ENCODE results near the gene DDHD1. TPM values are rescaled to one million over a fixed set of nuclear protein-coding genes. Genes with fewer than 3 reads are reported as not detected.
A peak's percentile ranks its signal among the peaks of the same experiment; 100 is the strongest.

Gene DDHD1
- total RNA-seq, 4 donors from 2014 or later, result 1.4 to 14.3 (median 5.8) TPM

DNA sequence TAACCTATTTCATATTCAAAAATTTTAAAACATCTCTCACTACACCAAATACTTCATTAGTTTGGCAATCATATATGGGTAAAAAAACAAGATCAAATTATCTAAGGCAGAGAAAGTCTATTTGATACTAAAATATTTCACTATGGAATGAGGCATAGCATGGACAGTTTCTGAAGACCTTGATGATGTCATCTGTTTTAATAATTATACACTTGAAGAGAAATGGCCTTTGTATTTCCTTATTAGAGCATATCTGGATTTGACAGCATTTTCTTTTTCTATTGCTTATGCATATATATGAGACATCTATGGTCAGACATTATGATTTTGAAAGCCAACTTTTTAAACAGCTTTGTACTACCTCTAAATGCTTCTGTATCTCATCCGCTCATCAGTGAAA lies 88.6 kb downstream of the DDHD1 start:
- DNase-seq, result no peak
- intact Hi-C loops (cut with DNase I), result no loop called here
- Histone ChIP-seq H3K27me3 (no peaks in the 10 kb centered on the region), H3K36me3 (no peaks in the 10 kb centered on the region), H3K27ac (no peak overlapping the region), H3K4me1 (no peaks in the 10 kb centered on the region), H3K4me3 (no peak overlapping the region), H3K9me3 (no peaks in the 10 kb centered on the region)
- TF ChIP-seq, protein P1, sequence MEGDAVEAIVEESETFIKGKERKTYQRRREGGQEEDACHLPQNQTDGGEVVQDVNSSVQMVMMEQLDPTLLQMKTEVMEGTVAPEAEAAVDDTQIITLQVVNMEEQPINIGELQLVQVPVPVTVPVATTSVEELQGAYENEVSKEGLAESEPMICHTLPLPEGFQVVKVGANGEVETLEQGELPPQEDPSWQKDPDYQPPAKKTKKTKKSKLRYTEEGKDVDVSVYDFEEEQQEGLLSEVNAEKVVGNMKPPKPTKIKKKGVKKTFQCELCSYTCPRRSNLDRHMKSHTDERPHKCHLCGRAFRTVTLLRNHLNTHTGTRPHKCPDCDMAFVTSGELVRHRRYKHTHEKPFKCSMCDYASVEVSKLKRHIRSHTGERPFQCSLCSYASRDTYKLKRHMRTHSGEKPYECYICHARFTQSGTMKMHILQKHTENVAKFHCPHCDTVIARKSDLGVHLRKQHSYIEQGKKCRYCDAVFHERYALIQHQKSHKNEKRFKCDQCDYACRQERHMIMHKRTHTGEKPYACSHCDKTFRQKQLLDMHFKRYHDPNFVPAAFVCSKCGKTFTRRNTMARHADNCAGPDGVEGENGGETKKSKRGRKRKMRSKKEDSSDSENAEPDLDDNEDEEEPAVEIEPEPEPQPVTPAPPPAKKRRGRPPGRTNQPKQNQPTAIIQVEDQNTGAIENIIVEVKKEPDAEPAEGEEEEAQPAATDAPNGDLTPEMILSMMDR (IDR thresholded peaks at IDR 0.05), result no peak
- TF ChIP-seq POLR2A (IDR thresholded peaks at IDR 0.05), result no peak
- WGBS, 2 donors, result 73 to 96% methylated on average over 1 of the region's 1 CpG

DNA sequence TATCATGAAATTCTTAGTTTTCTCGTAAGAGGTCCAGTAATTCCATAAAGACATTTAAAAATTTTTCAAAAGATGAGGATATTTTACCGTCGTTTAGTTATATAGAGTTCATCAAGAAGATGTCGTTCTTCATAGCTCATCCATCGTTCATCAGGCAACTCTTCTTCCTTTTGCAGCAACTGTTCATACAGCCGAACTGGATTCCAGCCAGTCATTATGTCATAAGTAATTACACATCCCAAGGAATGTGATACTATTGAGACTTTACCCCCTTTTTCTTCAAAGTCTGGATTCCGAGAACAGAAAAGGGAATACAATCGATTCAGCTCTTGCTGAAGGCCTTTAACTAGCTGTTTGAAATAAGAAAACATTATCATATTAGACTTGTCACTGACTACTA lies 90.3 kb downstream of the DDHD1 start:
- Histone ChIP-seq H3K4me1 (no peaks in the 10 kb centered on the region), H3K27ac (no peak overlapping the region), H3K27me3 (no peaks in the 10 kb centered on the region), H3K4me3 (no peak overlapping the region), H3K36me3 (no peaks in the 10 kb centered on the region), H3K9me3 (no peaks in the 10 kb centered on the region)
- whole genome bisulfite sequencing, 2 donors, result 80 to 83% methylated on average over 8 of the region's 8 CpGs
- TF ChIP-seq, protein P1 (IDR thresholded peaks at IDR 0.05), result no peak
- TF ChIP-seq POLR2A (IDR thresholded peaks at IDR 0.05), result no peak
- intact Hi-C loops (cut with DNase I), result no loop called here
- no peak for DNase-seq

DNA sequence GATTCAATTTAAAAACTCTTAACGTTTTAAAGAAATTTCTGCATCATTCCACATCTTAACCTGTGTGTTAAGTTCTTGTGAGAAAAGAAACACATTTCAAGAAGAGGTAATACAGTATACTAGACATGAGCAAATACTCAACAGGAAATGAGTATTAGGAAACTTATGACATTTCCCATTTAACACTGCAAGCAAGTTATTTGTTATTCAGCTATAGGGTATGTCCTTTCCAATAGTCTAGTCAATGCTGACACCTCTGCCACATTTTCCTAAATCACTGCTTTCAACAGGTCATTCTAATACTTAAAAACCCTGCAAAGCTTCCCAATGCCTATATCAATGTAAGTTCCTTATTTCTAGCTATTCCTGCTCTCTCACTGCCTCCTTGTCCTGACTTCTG lies 93.1 kb downstream of the DDHD1 start:
- 78 to 82% methylated on average over 1 of the region's 1 CpG for WGBS, 2 donors
- Histone ChIP-seq H3K27me3 (no peaks in the 10 kb centered on the region), H3K27ac (no peak overlapping the region), H3K36me3 (no peaks in the 10 kb centered on the region), H3K4me3 (no peak overlapping the region), H3K4me1 (no peaks in the 10 kb centered on the region), H3K9me3 (no peaks in the 10 kb centered on the region)
- intact Hi-C loops (cut with DNase I), result no loop called here
- no peak for DNase-seq
- no peak for TF ChIP-seq POLR2A (IDR thresholded peaks at IDR 0.05)
- TF ChIP-seq, protein P1 (IDR thresholded peaks at IDR 0.05), result no peak

DNA sequence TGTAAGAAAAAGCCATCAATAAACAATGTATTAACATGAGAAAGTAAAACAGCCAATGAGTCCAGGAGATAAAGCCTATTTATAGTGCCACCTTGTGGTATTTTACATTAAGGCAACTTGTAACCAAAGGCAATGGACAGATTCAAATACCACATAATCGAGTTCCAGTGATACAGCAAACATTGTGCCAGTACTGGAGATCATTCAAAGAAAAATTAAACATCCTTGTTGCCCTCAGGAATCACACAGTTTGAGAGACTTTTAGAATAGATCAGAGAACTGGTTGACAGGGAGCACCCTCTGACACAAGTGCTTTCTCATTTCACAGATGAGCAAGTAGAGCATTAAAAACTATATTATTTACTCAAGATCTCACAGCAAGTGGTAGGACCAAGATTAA lies 98.1 kb downstream of the DDHD1 start:
- intact Hi-C loops (cut with DNase I), result loop anchor here (10.0 kb wide), 1 partner anchor 230 kb away; no protein-coding TSS in a partner anchor
- DNase-seq, result no peak
- H3K4me1 ChIP-seq, result no peaks in the 10 kb centered on the region
- H3K9me3 ChIP-seq, result no peaks in the 10 kb centered on the region
- peaks cover 0 to 6% (median 0%) of the 10 kb centered on the region in 3 donors for H3K36me3 ChIP-seq
- H3K27me3 ChIP-seq, result no peaks in the 10 kb centered on the region
- WGBS, 2 donors, result 0% methylated on average over 1 of the region's 1 CpG
- no peak overlapping the region for H3K27ac ChIP-seq
- TF ChIP-seq, protein P1 (IDR thresholded peaks at IDR 0.05), result peak in 5 of 6 experiments; percentile 44 to 74 (median 63)
- no peak for TF ChIP-seq POLR2A (IDR thresholded peaks at IDR 0.05)
- H3K4me3 ChIP-seq, result no peak overlapping the region

DNA sequence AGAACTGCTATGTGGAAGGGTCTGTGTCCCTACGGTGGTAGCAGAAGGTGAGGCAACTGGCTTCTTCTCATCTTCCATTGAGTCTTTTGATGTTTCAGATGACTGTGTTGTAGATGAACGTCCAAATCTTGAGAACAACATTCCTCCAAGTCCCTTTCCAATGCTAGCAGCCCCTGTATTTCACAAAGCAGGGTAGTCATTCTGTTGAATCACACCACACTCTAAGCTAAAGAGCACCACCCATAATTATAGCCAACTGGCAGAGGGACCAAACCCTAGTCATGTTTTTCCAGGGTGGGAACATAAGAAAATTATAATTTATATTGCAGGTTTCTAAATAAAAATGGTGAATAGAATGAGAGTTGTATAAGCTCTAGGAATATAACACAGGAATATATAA lies 98.7 kb downstream of the DDHD1 start:
- TF ChIP-seq POLR2A (IDR thresholded peaks at IDR 0.05), result no peak
- TF ChIP-seq, protein P1 (IDR thresholded peaks at IDR 0.05), result no peak
- intact Hi-C loops (cut with DNase I), result loop anchor here (10.0 kb wide), 1 partner anchor 230 kb away; no protein-coding TSS in a partner anchor
- Histone ChIP-seq H3K4me1 (no peaks in the 10 kb centered on the region), H3K4me3 (no peak overlapping the region), H3K27me3 (no peaks in the 10 kb centered on the region), H3K9me3 (no peaks in the 10 kb centered on the region), H3K36me3 (peaks cover 0 to 6% (median 0%) of the 10 kb centered on the region in 3 donors), H3K27ac (no peak overlapping the region)
- 61 to 62% methylated on average over 2 of the region's 2 CpGs for WGBS, 2 donors
- no peak for DNase-seq

Measured in esophagus squamous epithelium (tissue), 5 donors.